Stimulated activated CD8-positive, alpha-beta memory T cell treated with anti-CD3 and anti-CD28 coated beads, Interleukin-7, amount 100 ng/mL, for 24 hours (primary cell): Measurements from ENCODE around the gene EGFR.
"Not testable (repeated sequence)": the region's sequence is repeated elsewhere in the genome, so short reads cannot be mapped to it uniquely, and the experiment has no call there.

Experiments
- DNase-seq: peaks from one replicate; pipeline ENCODE4 v3.0.0-alpha.2; 2020; ENCODE audit warnings: low read depth

The EGFR gene

DNA sequence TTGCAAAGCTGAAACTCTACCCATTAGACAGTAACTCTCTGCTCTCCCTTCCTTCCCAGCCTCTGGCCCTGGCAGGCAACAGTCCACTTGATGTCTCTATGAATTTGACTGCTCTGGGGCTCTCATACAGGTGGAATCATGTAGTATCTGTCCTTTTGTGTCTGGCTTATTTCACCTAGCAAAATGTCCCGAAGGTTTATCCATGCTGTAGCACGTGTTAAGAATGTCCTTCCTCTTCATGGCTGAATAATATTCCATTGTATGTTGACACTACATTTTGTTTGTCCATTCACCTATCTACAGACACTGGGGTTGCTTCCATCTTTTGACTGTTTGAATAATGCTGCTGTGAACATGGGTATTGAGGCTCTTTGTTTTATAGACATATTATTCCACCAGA is 128.9 kb downstream of the EGFR start:
- DNase-seq, result no peak

DNA sequence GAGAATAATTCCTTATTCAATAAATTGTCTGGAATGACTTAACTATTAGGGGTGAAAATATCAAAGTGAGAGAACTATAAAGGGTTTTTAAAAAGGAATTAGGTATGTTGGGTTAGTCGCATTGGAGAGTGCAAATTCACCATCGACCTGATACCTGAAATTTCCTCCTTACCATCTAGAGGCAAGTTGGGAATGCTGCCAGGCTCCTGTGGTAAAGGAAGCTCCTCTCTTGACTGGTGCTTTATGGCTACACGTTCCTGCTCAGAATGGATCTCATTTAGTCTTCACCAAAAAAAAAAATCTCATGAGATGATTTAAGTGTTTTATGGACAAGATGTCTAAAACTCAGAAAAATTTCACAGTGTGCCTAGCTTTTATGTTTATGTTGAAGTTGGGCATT is 129.8 kb downstream of the EGFR start:
- DNase-seq, result no peak

DNA sequence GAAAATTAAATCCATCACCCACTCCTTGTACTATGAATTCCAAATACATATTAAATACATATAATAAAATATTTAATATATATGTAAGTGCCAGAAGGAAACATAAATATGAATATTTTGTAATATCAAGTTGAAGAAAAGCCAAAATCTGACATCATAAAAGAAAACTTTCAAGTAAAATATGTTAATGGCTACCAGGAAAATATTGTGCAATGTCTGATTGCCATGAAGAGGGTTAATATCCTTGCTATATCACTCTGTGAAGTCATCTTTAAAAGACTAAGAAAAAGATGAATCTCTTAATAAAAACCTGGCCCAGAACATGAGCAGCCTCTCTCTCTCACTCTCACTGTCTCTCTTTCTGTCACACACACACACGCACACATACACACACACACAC is 130.2 kb downstream of the EGFR start:
- DNase-seq, result no peak

DNA sequence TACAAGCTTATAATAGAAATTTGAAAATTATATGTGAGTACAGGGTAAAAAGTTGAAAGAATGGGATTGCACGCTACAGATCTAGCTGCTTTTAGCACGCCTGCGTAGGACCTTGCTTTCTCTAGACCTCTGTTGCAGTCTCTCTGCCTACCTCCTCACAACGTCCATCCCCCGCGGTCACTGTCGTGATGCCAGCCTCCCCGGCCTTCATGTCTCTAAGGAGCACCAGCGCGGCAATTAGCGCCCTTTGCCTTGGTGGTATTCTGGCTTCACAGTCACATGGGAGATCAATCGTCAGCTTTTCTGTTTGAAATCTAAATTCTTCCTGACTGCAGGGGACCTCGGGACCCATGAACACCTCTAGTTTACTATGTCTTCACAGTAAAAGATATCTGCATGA is 131.3 kb downstream of the EGFR start:
- DNase-seq, result no peak

DNA sequence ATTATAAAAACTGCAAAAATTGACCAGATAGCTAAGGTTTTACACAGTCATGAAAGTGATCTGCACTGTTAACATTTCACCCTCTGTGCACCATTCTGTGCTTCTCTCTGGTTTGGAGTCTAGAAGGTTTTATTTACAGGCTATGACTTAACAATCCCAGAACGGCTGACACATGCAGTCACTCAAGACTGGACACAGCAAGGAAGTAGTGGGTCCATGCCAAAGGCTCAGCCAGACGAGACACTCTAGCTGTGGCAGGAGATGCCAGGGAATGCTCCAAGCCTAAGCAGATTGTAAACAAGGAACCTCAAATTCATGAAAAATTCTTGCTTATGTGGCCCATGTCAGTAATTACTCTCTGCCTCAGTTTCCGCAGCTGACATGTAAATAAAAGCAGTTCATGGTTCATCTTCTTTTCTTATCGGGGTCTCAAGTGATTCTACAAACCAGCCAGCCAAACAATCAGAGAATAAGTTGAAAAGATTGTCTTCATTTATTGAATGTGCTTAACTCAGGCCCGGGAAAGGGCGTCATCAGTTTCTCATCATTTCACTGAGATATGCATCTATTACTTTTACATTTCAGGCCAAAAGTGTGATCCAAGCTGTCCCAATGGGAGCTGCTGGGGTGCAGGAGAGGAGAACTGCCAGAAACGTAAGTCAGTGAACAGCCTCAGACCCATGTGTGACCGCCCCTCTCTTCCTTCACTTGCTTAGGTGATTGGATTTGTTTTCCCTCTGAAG is 132.1 kb downstream of the EGFR start:
- DNase-seq, result no peak

DNA sequence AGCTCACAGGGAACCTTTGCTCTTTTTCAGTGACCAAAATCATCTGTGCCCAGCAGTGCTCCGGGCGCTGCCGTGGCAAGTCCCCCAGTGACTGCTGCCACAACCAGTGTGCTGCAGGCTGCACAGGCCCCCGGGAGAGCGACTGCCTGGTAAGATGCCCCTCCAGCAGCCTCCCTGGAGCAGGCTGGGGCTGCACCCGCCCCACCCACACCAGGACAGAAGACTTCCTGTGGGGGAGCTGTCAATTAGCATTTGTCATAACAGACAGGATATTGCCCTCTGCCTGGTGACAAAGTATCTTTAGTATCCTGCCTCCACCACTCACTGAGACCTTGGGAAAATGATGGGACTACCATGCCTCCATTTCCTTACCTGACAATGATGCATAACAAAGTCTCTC is 133.7 kb downstream of the EGFR start:
- DNase-seq, result no peak

DNA sequence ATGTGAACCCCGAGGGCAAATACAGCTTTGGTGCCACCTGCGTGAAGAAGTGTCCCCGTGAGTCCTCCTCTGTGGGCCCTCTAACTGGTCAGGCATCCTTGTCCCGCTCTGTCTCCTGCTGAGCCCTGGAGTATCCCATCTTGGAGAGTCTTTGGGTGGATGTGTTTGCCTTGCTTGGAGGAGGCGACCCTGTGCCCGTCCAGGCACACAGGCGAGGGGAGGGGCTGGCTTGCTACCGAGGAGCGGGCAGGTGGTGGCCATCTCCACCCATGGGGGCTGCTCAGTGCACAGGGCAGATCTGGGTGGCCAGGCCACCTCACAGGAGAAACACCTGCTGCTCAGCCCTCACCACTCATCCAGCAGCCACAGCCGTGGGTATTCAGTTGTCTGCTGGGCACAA is 135.3 kb downstream of the EGFR start:
- DNase-seq, result no peak

DNA sequence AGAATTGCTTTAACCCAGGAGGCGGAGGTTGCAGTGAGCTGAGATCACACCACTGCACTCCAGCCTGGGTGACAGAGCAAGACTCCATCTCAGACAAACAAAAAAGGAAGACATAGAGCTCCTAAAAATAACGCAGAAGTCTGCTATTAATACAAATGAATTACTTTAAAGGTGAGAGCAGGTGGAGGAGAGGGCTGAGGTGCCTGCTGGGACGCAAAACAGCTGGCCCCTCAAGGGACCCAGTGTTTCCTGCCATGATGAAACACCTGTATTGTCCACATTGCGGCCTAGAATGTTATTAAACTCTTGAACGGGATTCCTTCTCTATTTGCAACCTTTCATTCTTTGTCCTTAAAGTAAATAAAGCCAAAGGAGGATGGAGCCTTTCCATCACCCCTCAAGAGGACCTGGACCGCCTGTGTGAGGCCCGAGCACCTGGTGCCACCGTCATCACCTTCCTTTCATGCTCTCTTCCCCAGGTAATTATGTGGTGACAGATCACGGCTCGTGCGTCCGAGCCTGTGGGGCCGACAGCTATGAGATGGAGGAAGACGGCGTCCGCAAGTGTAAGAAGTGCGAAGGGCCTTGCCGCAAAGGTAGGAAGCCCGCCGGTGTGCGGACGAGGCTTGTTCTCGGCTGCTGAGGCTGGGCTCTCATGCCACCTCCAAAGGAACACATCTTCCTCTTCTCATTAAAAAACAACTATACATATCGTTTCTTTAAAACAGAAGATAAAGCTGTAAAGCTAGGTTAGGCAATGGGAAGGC is 136.7 kb downstream of the EGFR start:
- DNase-seq, result no peak

DNA sequence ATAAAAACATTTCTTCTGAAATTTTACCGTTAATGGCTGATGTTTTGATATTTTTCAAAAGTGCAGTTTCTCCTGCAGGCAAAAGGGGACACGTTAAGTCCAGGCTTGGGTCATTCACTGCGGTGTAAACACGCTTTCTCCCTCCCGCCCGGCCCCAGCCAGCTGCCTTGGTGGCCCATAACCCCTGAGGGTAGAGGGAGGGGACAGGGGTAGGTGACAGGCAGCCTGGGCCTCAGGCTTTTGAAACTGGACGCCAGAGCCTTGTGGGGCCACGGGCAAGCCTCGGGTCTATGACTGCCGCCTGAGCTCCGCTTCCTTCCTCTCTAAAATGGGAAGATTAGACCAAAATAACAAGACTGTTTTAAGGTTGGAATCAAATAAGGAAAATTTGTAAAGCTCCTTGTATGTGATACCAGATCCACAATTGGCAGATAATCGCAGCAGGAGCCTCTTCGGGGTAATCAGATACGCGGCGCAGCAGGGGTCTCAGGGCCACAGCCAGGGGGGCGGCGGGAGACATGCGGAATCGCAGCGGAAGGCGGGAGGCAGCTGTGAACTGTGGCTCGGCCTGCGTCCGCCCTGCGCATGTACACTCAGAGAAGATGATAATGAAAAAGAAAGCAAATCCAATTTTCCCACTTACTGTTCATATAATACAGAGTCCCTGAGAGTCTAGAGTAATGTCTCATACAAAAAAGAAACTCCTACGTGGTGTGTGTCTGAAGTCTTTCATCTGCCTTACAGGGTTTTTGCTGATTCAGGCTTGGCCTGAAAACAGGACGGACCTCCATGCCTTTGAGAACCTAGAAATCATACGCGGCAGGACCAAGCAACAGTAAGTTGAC is 138.3 kb downstream of the EGFR start:
- no peak for DNase-seq

DNA sequence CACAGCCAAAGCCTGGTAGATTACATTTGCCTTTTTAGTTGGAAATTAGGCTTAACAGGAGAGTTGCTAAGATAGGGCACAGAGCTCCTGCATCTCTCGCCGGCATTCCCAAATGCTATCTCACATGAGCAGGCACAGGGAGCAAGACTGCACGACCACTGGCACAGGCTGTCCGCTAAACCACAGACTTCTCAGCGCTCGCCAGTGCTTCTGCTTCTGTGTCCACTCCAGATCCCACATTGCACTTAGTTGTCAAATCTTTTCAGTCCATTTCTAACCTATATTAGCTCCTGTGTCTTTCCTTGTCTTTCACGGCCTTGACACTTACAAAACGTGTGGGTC is 138.9 kb downstream of the EGFR start:
- DNase-seq, result no peak

DNA sequence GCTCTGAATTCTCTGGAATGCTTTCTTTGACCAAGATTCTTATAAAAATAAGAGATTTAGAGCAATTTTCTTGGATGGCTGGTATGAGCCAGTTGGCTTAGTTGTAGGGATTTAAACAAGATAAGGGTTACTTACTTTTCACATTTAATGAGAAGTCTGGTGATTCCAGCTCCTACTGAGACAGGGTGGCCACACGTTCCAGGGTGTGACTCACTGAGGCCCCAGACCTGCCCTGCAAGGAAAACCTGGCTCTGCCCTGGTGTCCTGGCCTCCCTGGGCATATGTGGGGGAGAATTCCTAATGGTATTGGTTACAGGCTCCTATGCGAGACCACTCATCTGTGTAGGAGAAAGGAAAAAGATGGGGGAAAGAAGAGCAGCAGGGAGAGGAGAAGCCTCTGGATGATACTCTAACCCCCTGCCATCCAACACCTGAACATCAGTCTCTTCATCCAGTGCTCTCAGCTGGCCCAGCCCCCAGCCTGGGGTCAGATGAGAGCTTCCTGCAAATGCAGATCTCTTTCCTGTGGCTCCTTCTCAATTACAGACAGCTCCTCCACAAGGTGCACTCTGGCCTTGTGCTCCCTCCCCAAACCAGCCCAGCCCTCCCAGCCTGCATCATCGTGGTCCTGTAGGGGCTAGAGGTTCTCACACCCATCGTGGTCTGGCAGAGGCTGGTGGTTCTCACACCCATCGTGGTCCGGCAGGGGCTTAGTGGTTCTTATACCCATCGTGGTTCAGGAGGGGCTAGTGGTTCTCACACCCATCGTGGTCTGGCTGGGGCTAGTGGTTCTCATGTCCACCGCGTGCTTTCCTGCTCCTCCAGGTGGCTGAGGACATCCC is 139.9 kb downstream of the EGFR start:
- no peak for DNase-seq

DNA sequence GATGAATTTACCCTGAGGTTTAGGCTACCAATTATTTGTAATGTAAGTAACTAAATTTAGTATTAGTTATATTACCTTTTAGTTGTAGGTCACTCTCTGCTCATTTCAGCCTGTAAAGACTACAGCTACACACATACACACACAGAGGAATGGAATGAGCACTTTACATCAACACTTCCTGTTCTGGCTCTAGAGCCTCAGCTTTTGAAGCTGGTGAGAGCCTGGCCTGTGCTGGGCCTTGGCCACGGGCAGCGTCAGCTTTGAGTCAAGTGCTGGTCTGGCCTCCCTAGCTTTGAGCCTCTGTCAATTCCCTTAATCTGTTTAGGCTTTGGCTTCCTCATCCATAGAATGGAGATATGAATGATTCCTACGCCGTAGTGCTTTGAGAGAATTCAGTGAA is 141.7 kb downstream of the EGFR start:
- no peak for DNase-seq

DNA sequence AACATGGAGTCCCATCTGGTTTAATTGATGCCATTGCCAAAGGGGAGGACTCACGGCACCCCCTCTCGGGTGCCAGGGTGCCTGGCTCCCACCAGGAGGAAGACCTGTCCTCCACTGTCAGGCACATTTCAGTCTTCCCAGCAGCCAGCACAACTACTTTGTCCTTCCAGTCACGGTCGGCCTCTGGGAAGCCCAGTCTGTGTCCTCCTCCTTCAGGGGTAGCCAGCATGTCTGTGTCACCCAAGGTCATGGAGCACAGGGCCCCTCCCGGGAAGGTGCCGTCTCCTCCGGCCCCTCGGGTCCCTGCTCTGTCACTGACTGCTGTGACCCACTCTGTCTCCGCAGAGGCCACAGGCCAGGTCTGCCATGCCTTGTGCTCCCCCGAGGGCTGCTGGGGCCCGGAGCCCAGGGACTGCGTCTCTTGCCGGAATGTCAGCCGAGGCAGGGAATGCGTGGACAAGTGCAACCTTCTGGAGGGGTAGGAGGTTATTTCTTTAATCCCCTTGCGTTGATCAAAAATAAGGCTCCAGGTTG is 142.4 kb downstream of the EGFR start:
- no peak for DNase-seq

DNA sequence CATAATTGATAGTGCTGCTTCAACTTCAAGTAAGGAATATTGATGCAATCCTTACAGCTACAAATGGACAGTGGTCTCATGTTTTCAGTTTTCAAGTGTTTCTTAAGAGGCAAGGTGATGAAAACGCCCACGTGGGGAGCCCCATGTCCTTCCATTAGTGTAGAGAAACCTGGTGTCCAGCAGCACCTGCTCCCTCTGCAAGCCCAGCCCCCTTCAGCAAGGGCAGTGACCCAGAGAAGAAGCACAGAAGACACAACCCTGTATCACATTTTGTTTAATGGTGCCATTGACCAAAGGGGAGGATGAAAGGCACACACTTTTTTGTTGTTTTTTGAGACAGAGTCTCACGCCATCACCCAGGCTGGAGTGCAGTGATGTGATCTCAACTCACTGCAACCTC is 143.7 kb downstream of the EGFR start:
- DNase-seq, result no peak

DNA sequence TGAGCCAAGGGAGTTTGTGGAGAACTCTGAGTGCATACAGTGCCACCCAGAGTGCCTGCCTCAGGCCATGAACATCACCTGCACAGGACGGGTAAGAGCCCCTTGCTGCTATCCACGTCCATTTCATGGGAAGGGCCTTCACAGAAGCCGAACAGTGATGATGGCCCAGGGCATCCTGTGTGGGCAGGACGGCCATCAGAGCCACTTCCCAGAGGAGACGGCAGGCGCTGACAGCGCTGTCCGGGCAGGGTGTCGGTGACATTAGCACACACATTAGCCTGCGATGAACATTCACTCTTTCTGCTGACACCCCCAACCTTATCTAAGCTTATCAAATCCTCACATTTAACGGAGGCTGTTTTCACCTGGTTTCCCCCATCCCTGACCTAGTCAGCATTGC is 144.9 kb downstream of the EGFR start:
- no peak for DNase-seq

DNA sequence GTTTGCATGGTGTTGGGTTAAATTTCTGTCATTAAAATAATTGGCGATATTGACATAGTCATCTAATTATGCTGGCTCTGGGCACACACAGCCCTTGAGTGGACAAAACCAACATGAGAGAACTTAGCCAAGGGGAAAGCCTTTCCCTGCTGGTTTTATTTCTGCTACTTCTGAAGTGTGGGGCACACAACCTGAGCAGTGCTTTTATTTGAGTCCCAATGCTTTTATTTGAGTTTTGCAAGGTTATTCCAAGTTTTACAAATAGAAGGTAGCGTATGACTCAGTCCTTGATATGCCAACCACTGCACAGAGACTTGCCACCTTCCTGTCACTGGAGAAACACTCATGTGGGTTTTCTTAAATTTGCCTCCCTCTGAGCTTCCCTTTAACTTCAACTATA is 145.7 kb downstream of the EGFR start:
- DNase-seq, result no peak

DNA sequence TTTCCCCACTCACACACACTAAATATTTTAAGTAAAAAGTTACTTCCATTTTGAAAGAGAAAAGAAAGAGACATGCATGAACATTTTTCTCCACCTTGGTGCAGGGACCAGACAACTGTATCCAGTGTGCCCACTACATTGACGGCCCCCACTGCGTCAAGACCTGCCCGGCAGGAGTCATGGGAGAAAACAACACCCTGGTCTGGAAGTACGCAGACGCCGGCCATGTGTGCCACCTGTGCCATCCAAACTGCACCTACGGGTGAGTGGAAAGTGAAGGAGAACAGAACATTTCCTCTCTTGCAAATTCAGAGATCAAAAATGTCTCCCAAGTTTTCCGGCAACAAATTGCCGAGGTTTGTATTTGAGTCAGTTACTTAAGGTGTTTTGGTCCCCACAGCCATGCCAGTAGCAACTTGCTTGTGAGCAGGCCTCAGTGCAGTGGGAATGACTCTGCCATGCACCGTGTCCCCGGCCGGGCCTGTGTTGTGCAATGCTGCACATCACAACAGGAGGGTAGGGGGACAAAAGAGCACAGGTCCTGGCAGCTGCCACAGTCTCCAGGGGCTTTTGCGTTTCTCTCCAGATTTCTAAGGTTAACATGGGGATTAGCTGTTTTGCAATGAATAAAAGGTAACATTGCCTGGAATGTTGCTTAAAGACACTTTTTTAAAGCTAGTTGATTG is 146.5 kb downstream of the EGFR start:
- no peak for DNase-seq

DNA sequence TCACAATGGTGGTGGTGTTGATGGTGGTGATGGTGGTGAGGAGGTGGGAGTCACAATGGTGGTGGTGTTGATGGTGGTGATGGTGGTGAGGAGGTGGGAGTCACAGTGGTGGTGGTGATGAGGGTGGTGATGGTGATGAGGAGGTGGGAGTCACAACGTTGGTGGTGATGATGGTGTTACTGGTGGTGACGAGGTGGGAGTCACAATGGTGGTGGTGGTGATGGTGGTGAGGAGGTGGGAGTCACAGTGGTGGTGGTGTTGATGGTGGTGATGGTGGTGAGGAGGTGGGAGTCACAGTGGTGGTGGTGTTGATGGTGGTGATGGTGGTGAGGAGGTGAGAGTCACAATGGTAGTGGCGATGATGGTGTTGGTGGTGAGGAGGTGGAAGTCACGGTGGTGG is 148.5 kb downstream of the EGFR start:
- not testable (repeated sequence) for DNase-seq

DNA sequence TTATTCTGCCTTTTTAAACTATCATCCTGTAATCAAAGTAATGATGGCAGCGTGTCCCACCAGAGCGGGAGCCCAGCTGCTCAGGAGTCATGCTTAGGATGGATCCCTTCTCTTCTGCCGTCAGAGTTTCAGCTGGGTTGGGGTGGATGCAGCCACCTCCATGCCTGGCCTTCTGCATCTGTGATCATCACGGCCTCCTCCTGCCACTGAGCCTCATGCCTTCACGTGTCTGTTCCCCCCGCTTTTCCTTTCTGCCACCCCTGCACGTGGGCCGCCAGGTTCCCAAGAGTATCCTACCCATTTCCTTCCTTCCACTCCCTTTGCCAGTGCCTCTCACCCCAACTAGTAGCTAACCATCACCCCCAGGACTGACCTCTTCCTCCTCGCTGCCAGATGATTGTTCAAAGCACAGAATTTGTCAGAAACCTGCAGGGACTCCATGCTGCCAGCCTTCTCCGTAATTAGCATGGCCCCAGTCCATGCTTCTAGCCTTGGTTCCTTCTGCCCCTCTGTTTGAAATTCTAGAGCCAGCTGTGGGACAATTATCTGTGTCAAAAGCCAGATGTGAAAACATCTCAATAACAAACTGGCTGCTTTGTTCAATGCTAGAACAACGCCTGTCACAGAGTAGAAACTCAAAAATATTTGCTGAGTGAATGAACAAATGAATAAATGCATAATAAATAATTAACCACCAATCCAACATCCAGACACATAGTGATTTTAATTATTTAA is 151.7 kb downstream of the EGFR start:
- no peak for DNase-seq

DNA sequence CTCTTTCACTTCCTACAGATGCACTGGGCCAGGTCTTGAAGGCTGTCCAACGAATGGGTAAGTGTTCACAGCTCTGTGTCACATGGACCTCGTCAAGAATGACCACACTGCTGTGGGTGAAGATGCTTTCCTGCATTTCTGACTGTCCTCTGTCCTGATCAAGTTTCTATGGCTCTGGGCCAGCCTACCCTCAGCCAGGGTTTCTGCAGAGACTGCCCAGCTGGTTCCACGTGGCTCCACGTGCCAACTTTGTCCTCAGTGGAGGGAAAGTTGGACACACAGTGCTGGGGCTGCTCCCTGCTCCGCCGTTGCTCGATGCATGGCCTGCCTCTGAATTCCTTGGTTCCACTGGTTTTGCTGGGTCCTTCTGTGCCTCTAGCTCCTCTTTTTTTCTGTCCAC is 152.3 kb downstream of the EGFR start:
- no peak for DNase-seq

DNA sequence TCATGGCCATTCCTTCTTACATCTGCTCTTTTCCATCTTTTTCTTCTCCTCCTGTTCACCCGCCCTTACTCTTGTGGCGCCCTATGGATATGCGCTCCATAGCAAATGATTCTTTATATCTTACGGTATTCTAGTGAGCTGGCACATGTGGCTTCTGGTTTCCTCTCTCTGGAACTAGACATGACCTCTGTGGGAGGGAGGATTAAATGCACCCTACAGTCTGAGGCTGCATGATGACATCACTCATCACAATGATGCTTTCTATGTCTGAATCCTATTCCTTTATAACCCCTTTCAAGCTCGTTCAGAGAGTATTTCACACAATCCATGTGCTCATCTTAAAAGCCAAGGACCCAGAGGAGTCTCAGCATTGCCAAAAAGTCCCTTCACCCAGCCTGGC is 153.3 kb downstream of the EGFR start:
- no peak for DNase-seq
